Mesenchymal stem cell (in vitro differentiated cells and primary cell): ENCODE measurements around the gene SPAG7.

ENCODE experiments used
- DNase-seq: peaks from one replicate; pipeline ENCODE4 v3.0.0-alpha.2; 2013
- H2AFZ ChIP-seq: one replicate; pipeline ENCODE4 v1.6.1; 2013; ENCODE audit warnings: low read depth, mild to moderate bottlenecking, control low read depth, inconsistent platforms, low read length, moderate library complexity
- H2AK5ac ChIP-seq: 2 replicates; pipeline ENCODE4 v1.6.1; 2013; ENCODE audit warnings: low read length, moderate library complexity, mild to moderate bottlenecking, inconsistent platforms; ENCODE audit not compliant: severe bottlenecking
- H2BK120ac ChIP-seq: one replicate; pipeline ENCODE4 v1.6.1; 2013; ENCODE audit warnings: low read depth, mild to moderate bottlenecking, inconsistent platforms, low read length, moderate library complexity
- H2BK12ac ChIP-seq, 2 experiments: one replicate each; pipeline ENCODE4 v1.6.1; 2013; ENCODE audit warnings: inconsistent platforms in 2 of 2, low read length in 2 of 2, mild to moderate bottlenecking in 2 of 2, moderate library complexity in 2 of 2, control low read depth in 1 of 2
- H2BK15ac ChIP-seq: one replicate; pipeline ENCODE4 v1.6.1; 2013; ENCODE audit warnings: mild to moderate bottlenecking, low read depth, inconsistent platforms; ENCODE audit not compliant: poor library complexity, severe bottlenecking
- H2BK5ac ChIP-seq: 2 replicates; pipeline ENCODE4 v1.6.1; 2013; ENCODE audit warnings: low read depth, mild to moderate bottlenecking, low read length, control low read depth, inconsistent platforms; ENCODE audit not compliant: poor library complexity, severe bottlenecking
- H3K14ac ChIP-seq, 2 experiments: one replicate each; pipeline ENCODE4 v1.6.1; 2013; ENCODE audit warnings: inconsistent platforms in 2 of 2, low read length in 2 of 2, control low read depth in 1 of 2, mild to moderate bottlenecking in 1 of 2, moderate library complexity in 1 of 2
- H3K18ac ChIP-seq, 2 experiments: one replicate each; pipeline ENCODE4 v1.6.1; 2013; ENCODE audit warnings: inconsistent platforms in 2 of 2, low read length in 2 of 2, control low read depth in 1 of 2, low read depth in 1 of 2, mild to moderate bottlenecking in 1 of 2
- H3K23ac ChIP-seq, 2 experiments: one replicate each; pipeline ENCODE4 v1.6.1; 2013; ENCODE audit warnings: inconsistent platforms in 2 of 2, low read length in 2 of 2, mild to moderate bottlenecking in 2 of 2, moderate library complexity in 2 of 2, control low read depth in 1 of 2
- H3K27ac ChIP-seq: 2 replicates; pipeline ENCODE4 v1.5.1; 2013; ENCODE audit warnings: mild to moderate bottlenecking, moderate library complexity, low read length, control low read depth, inconsistent platforms; ENCODE audit not compliant: poor library complexity, severe bottlenecking
- H3K27me3 ChIP-seq, 2 experiments: 2 replicates each; pipeline versions ENCODE4 v1.6.1 to v1.7.0; 2013; ENCODE audit warnings: low read length in 2 of 2, mild to moderate bottlenecking in 2 of 2, moderate library complexity in 2 of 2, control low read depth in 1 of 2, inconsistent platforms in 1 of 2; ENCODE audit not compliant: control insufficient read depth in 1 of 2, insufficient read depth in 1 of 2
- H3K36me3 ChIP-seq, 2 experiments: 2 replicates each; pipeline versions ENCODE4 v1.6.1 to v1.7.0; 2013; ENCODE audit warnings: low read length in 2 of 2, control low read depth in 1 of 2, inconsistent platforms in 1 of 2, low read depth in 1 of 2, mild to moderate bottlenecking in 1 of 2; ENCODE audit not compliant: insufficient read depth in 2 of 2, control insufficient read depth in 1 of 2
- H3K4ac ChIP-seq, 2 experiments: one replicate each; pipeline ENCODE4 v1.6.1; 2013; ENCODE audit warnings: inconsistent platforms in 2 of 2, low read length in 2 of 2, mild to moderate bottlenecking in 2 of 2, moderate library complexity in 2 of 2, control low read depth in 1 of 2, low read depth in 1 of 2
- H3K4me1 ChIP-seq: 2 replicates; pipeline ENCODE4 v1.6.1; 2013; ENCODE audit warnings: low read depth, low read length, control low read depth; ENCODE audit not compliant: control insufficient read depth, insufficient read depth
- H3K4me2 ChIP-seq: 2 replicates; pipeline ENCODE4 v1.6.1; 2013; ENCODE audit warnings: low read length, mild to moderate bottlenecking, inconsistent platforms; ENCODE audit not compliant: poor library complexity, severe bottlenecking
- H3K4me3 ChIP-seq, 2 experiments: 2 replicates each; pipeline versions ENCODE4 v1.5.1 to v1.7.0; 2013; ENCODE audit warnings: low read length in 2 of 2, mild to moderate bottlenecking in 2 of 2, control low read depth in 1 of 2, low read depth in 1 of 2; ENCODE audit not compliant: insufficient read depth in 1 of 2
- H3K79me1 ChIP-seq: replicated peaks from 2 replicates; pipeline ENCODE4 v1.6.1; 2013; ENCODE audit warnings: mild to moderate bottlenecking, control low read depth, low read length, inconsistent platforms; ENCODE audit not compliant: poor library complexity, severe bottlenecking
- H3K9ac ChIP-seq: 2 replicates; pipeline ENCODE4 v1.7.0; 2013; ENCODE audit warnings: mild to moderate bottlenecking, low read length, moderate library complexity
- H3K9me3 ChIP-seq: 2 replicates; pipeline ENCODE4 v1.7.0; 2013; ENCODE audit warnings: mild to moderate bottlenecking, low read length; ENCODE audit not compliant: control insufficient read depth
- H4K8ac ChIP-seq: one replicate; pipeline ENCODE4 v1.6.1; 2013; ENCODE audit warnings: inconsistent platforms, mild to moderate bottlenecking, low read length, moderate library complexity
- H4K91ac ChIP-seq: one replicate; pipeline ENCODE4 v1.6.1; 2013; ENCODE audit warnings: mild to moderate bottlenecking, low read length, inconsistent platforms
- WGBS: methylation state at CpG from one replicate; pipeline ENCODE4 v1.1.7; 2013; ENCODE audit warnings: mixed read lengths; 5-methylcytosine and 5-hydroxymethylcytosine counted together

Gene SPAG7

DNA sequence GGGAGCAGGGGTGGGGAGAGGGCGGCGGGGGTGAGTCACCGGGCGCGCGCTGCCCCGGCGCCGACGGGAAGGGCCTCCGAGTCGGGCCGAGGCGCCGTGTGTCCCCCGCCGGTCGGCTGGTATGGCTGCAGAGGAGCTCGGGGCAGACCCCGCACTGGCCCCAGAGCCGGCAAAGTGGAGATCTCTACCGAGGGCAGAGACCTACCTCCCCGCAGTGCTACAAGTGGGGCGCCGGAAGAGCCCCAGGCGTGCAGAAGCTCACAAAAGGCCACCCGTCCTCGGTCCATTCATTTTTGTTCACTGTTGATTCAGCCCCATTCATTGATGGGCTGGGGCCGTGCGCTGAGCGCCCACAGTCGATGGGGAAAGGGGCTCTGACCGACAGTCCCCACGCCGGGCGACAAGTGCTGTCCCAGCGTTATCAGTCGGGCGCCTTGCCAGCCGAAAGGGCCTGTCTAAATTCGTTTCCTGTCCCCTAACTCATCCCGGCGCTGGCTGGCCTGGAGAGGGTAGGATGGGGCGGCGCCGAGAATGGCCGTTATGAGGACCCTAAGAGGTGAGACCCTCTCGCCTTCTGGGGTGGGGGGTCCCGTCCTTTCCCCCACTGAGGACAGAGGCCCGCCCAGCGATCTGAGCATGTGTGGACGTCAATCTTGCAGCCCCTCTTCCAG, 17.4 kb downstream of the SPAG7 start:
- H2AFZ ChIP-seq = peak overlapping the region; percentile 68
- WGBS = 1% methylated on average over 43 of the region's 52 CpGs
- peak overlapping the region; percentile 89 for H2BK120ac ChIP-seq

DNA sequence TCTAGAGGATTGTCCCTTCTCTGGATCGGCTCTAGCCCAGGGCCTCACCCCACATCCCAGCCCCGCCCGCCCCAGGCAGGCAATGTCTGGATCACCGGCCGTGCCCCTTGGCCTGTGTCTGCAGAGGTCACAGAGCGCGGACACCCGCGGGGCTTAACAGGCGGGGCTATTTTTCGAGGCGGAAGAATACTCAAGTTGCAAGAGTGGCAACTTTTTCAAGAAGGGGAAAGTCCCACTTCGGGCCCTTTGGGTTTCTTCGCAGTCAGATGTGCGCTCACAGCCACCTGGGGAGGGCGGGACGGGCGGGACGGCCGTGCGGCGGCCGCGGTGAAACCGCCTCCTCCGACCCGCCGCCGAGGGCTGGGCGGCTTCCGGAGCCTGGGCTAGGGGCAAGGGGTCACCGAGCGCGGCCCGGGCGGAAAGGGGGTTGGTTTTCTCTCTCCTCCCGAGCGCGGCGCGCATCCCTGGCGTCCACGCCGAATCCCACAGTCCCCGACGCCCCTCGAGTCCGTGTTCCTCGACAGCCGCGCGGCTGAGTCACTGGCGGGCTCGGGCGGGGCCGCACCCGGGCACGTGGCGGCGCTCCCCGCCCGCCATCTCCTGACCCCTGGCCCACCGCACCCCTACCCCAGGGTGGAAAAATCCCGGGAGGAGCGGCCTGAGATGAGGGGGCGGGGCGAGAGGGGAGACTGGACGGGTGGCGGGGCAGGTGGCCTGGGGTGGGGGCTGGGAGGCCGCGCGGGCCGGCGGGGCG, 18.1 kb downstream of the SPAG7 start:
- H3K4me1 ChIP-seq = peaks cover 48% of the 10 kb centered on the region
- peak overlapping the region; percentile 58 to 95 for H3K4me3 ChIP-seq
- H3K23ac ChIP-seq = peak overlapping the region in 1 of 2 experiments; percentile 92
- peak overlapping the region; percentile 86 for H3K9ac ChIP-seq
- peak overlapping the region; percentile 94 for H2BK5ac ChIP-seq
- peak overlapping the region; percentile 40 to 91 for H3K14ac ChIP-seq
- peak overlapping the region; percentile 96 for H2BK15ac ChIP-seq
- H3K18ac ChIP-seq = peak overlapping the region; percentile 81 to 85
- H3K9me3 ChIP-seq = no peaks in the 10 kb centered on the region
- H3K27ac ChIP-seq = peak overlapping the region; percentile 100
- peak overlapping the region; percentile 89 for H2BK120ac ChIP-seq
- no peaks in the 10 kb centered on the region for H3K27me3 ChIP-seq
- WGBS = under 1% methylated on average over 30 of the region's 75 CpGs
- H4K91ac ChIP-seq = peak overlapping the region; percentile 98
- H2AFZ ChIP-seq = peak overlapping the region; percentile 36
- H3K4me2 ChIP-seq = peak overlapping the region; percentile 93
- peak overlapping the region in 1 of 2 experiments; percentile 89 for H2BK12ac ChIP-seq
- H3K36me3 ChIP-seq = peaks cover 23% of the 10 kb centered on the region in 2 experiments
- peak overlapping the region; percentile 88 to 90 for H3K4ac ChIP-seq
- H3K79me1 ChIP-seq = peaks cover 9% of the 10 kb centered on the region
- H2AK5ac ChIP-seq = peak overlapping the region; percentile 92
- peak; percentile 91 for DNase-seq
- peak overlapping the region; percentile 67 for H4K8ac ChIP-seq

More for the DNA sequence above, 17.4 kb downstream of the SPAG7 start:
- Histone ChIP-seq H3K27ac (peak overlapping the region; percentile 97), H4K8ac (peak overlapping the region; percentile 87), H4K91ac (peak overlapping the region; percentile 95), H3K36me3 (peaks cover 17 to 18% of the 10 kb centered on the region in 2 experiments), H3K4ac (peak overlapping the region; percentile 83 to 97), H2BK15ac (peak overlapping the region; percentile 96), H2AK5ac (peak overlapping the region; percentile 96), H3K9ac (peak overlapping the region; percentile 88), H2BK5ac (peak overlapping the region; percentile 99), H3K9me3 (no peaks in the 10 kb centered on the region), H3K4me2 (peak overlapping the region; percentile 54), H3K4me1 (peaks cover 42% of the 10 kb centered on the region), H3K79me1 (peaks cover 9% of the 10 kb centered on the region), H3K4me3 (peak overlapping the region; percentile 39 to 74), H3K14ac (peak overlapping the region; percentile 8 to 69), H2BK12ac (peak overlapping the region; percentile 40 to 85), H3K18ac (peak overlapping the region; percentile 95 to 97), H3K27me3 (no peaks in the 10 kb centered on the region), H3K23ac (peak overlapping the region in 1 of 2 experiments; percentile 95)
- no peak for DNase-seq

DNA sequence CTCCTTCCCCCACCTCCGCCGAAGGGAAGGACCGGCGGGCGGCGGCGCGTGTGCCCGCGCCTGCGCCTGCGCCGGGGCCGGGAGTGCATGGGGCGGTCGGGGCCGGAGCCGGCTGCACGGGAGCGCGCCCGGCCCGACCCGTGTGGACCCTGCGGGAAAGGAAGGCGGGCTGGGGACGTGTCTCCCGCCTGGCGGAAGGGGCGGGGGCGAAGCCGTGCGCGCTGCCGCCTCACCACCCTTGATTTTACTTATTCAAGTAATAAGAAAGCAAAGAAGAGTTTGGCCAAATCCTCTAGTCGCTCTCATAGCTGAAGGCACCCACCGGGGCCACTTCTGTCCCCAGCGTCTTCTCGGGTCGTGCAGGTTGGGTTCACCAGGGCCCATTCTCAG, 18.7 kb downstream of the SPAG7 start:
- Histone ChIP-seq H2AK5ac (peak overlapping the region; percentile 92), H3K4me2 (peak overlapping the region; percentile 93), H3K18ac (peak overlapping the region; percentile 81 to 96), H2BK12ac (peak overlapping the region in 1 of 2 experiments; percentile 45), H3K4me1 (peaks cover 49% of the 10 kb centered on the region), H2AFZ (peak overlapping the region; percentile 36), H3K4me3 (peak overlapping the region; percentile 58 to 95), H3K23ac (no peak overlapping the region), H3K14ac (peak overlapping the region in 1 of 2 experiments; percentile 22), H3K79me1 (peaks cover 9% of the 10 kb centered on the region), H3K27ac (peak overlapping the region; percentile 100), H2BK15ac (peak overlapping the region; percentile 92), H3K9me3 (no peaks in the 10 kb centered on the region), H4K8ac (peak overlapping the region; percentile 67), H4K91ac (peak overlapping the region; percentile 36), H2BK120ac (peak overlapping the region; percentile 89), H3K9ac (peak overlapping the region; percentile 86), H3K27me3 (no peaks in the 10 kb centered on the region), H3K36me3 (peaks cover 25 to 29% of the 10 kb centered on the region in 2 experiments), H3K4ac (peak overlapping the region; percentile 76 to 98), H2BK5ac (peak overlapping the region; percentile 94)
- peak; percentile 94 for DNase-seq
- under 1% methylated on average over 35 of the region's 40 CpGs for WGBS
